ENCODE results near the gene SSNA1.

The SSNA1 gene

DNA sequence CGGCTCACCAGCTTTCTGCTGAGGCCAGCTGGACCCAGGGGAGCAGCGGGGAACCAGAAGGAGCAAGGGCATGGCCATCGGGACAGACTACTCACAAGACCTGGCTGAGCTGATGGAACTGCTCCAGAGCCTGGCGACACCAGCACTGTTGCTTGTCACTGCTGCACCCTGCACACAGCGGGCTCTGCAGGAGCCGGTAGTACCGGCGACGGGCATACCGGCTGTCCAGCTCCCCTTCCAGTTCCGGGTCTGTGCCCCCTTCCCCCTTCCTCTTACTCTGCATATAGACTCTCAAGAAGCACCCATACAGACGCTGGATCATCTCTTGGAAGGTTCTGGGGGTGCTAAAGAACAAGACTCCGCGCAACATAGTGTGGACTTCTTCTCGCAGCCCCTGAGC is 1.1 kb upstream of the SSNA1 start:
- TF ChIP-seq, protein P1, sequence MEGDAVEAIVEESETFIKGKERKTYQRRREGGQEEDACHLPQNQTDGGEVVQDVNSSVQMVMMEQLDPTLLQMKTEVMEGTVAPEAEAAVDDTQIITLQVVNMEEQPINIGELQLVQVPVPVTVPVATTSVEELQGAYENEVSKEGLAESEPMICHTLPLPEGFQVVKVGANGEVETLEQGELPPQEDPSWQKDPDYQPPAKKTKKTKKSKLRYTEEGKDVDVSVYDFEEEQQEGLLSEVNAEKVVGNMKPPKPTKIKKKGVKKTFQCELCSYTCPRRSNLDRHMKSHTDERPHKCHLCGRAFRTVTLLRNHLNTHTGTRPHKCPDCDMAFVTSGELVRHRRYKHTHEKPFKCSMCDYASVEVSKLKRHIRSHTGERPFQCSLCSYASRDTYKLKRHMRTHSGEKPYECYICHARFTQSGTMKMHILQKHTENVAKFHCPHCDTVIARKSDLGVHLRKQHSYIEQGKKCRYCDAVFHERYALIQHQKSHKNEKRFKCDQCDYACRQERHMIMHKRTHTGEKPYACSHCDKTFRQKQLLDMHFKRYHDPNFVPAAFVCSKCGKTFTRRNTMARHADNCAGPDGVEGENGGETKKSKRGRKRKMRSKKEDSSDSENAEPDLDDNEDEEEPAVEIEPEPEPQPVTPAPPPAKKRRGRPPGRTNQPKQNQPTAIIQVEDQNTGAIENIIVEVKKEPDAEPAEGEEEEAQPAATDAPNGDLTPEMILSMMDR (IDR thresholded peaks at IDR 0.05; ENCODE audit: control insufficient read depth, extremely low read depth, insufficient read depth): no peak
- DNase-seq (ENCODE audit: low read depth): no peak
- H3K4me3 ChIP-seq (ENCODE audit: low read depth, low read length): peak overlapping the region; percentile 100

DNA sequence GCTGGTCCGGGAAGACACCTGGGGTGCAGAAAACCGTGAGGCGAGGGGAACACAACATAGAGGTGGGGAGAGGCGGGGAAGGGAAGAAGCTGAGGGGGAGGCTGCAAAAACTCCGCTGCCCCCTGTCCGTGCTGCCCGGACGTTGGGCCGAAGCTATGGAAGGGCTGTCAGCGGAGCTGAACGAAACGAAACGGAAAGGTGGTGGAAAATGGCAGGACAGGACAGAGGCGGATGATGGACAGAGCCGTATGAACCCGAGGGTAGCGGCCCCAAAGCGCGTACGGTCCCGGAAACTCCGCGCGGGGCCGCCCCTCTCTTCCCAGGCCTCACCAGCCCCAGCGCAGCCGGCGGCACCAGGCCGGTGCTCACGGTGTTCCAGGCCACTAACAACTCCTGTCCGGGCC is 388 bp upstream of the SSNA1 start:
- peak overlapping the region; percentile 100 for H3K4me3 ChIP-seq (ENCODE audit: low read depth, low read length)
- TF ChIP-seq, protein P1 (IDR thresholded peaks at IDR 0.05; ENCODE audit: control insufficient read depth, extremely low read depth, insufficient read depth): no peak
- DNase-seq (ENCODE audit: low read depth): no peak

DNA sequence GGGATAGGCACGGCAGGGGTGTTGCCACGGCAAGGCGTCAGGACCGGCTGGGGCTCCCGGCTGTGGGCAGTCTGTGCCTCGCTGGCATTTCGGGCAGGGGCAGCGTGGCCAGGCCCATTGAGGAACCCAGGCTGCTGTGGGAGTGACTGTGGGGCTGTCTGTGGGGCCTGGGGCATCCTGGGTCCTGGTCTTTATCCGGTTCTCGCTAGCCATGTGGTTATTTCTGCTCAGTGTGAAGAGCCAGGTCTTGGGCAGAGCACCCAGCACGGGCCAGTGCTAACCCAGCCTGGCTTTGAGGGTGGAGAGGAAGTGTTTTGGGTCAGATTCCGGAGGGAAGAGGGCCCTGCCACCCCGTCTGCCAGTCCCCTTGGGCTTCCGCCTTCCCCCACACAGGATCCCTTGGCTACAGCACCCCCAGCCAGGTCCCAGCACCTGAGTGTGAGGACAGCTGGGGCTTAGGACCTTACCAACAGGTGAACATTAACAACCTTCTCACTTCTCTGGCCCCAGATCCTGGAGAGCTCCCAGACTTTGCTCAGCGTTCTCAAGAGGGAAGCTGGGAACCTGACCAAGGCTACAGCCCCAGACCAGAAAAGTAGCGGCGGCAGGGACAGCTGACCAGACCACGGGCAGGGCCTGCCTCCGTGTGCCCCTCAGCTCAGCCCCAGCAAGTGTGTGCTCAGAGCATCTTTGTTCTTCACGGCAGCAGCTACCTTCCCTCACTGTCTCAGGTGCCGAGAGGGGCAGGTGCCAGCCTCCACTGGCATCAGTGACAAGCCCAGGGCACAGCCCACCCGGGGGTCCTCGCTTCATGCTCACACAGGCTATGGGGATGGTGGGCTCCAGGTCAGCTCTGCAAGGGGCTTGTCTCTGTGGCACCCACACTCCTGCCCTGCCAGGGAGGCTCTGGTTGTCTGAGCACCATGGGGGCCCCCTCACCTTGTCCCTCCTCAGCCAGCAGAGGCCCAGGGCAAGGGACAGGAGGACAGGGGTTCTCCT is 1.1 kb downstream of the SSNA1 start:
- TF ChIP-seq, protein P1 (IDR thresholded peaks at IDR 0.05; ENCODE audit: control insufficient read depth, extremely low read depth, insufficient read depth): no peak

DNA sequence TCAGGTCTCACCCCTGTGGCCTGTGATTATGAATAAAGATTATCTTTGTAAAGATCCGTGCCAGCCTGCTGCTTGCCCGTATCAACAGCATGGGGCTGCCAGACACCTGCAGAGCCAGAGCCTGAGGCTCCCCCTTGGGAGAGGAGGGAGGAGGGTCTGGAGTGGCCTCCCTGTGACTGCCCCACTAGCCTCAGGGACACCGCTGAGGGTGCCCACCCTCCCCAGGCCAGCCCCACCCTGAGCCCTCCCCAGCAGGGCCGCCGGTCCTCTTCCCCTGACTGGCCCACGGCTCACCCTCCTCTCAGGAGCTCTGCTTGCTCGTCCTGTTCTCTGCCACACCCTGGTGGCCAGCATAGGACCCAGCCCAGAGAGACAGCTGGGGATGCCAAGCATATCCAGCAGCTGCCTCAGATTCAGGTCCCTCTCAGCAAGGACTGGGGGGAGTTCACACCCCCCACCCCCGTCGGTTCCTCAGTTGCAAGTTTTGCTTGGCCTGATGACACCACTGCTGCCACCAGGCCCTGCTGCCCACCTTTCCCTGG is 1.9 kb downstream of the SSNA1 start:
- DNase-seq (ENCODE audit: low read depth): no peak
- TF ChIP-seq, protein P1 (IDR thresholded peaks at IDR 0.05; ENCODE audit: control insufficient read depth, extremely low read depth, insufficient read depth): peak; percentile 64
- peak overlapping the region; percentile 100 for H3K4me3 ChIP-seq (ENCODE audit: low read depth, low read length)

More for the DNA sequence above, 1.1 kb downstream of the SSNA1 start:
- peak overlapping the region; percentile 100 for H3K4me3 ChIP-seq (ENCODE audit: low read depth, low read length)
- DNase-seq (ENCODE audit: low read depth): no peak

DNA sequence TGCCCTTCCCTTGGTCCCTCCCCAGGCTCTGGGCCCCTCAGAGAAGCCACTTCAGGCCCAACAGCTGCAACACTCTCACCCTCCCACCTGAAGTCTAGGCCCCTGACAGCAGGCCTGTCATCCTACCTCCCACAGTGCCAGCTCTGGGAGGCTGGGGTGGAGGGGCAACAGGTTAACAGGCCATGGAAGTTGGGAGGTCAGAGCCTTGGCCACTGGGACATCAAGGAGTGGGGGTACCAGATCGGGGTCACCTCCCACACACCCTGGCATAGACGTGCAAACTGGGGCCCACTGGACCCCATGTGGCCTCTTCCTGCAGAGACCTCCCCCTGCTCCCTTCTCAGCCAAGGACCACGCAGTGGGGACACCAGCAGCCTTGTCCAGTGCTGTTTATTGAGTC is 2.8 kb downstream of the SSNA1 start:
- DNase-seq (ENCODE audit: low read depth): no peak
- no peak overlapping the region for H3K4me3 ChIP-seq (ENCODE audit: low read depth, low read length)
- TF ChIP-seq, protein P1 (IDR thresholded peaks at IDR 0.05; ENCODE audit: control insufficient read depth, extremely low read depth, insufficient read depth): no peak

DNA sequence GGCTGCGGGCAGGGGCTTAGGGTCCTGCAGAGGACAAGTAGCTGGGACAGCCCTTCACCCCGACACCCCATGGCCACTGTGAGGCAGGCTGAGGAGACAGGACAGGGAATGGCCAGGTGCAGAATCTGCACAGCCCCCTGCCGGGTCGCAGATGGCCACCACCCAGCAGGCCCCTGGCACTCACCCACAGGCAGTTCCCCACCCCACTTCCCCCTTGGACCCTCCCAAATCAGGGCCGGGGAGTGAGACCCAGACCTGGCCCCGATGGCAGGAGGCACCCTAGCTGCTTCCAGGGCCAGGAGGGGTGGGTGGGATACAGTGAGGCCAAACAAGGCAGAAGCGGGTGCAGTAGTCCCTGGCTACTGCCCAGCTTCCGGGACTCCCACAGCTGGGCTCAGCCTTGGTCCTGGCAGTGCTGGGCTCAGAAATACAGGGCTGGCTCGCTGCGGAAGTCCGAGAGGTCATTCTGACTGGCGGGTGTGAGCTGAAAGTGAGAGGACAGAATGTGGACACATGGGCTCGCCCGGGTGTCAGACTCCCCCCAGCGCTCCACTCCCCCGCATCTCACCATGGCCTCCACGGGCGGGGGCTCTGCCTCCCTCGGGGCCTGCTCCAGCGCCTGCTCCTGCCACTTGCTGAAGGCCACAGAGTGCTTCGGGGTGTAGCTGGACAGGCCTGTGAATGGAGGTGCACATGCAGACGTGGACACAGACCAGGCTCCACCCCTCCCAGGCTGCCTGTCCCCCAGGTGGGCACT is 3.4 kb downstream of the SSNA1 start:
- no peak for DNase-seq (ENCODE audit: low read depth)
- H3K4me3 ChIP-seq (ENCODE audit: low read depth, low read length): no peak overlapping the region
- TF ChIP-seq, protein P1 (IDR thresholded peaks at IDR 0.05; ENCODE audit: control insufficient read depth, extremely low read depth, insufficient read depth): no peak
